CD4-positive, alpha-beta memory T cell (primary cell): ENCODE results near the gene FOXB2. TPM values are rescaled to one million over a fixed set of nuclear protein-coding genes. Genes with fewer than 3 reads are reported as not detected.

ENCODE experiments used
- CTCF ChIA-PET: fragments of 350-600 bp; sonication (Branson Sonifier 250); formaldehyde crosslinking; loops from one replicate; lab custom pipeline; 2021; ENCODE audit warnings: inconsistent platforms; ENCODE audit not compliant: partially characterized antibody; lab: Charles Lee
- POLR2A ChIA-PET: fragments of 350-600 bp; sonication (Branson Sonifier 250); formaldehyde crosslinking; loops from one replicate; lab custom pipeline; 2021; ENCODE audit not compliant: partially characterized antibody; lab: Charles Lee
- DNase-seq, 5 donors: peaks; one replicate each; pipeline versions ENCODE4 v3.0.0 to v3.0.0-alpha.2; 2020 to 2022; ENCODE audit warnings: mixed read lengths in 1 of 5
- H3K27ac ChIP-seq: one replicate; pipeline ENCODE4 v1.7.0; 2013; ENCODE audit warnings: low read depth, low read length
- H3K27me3 ChIP-seq: 2 replicates; pipeline ENCODE4 v1.7.0; 2013; ENCODE audit warnings: mild to moderate bottlenecking, low read length, moderate library complexity; ENCODE audit not compliant: insufficient read depth
- H3K36me3 ChIP-seq: 2 replicates; pipeline ENCODE4 v1.7.0; 2013; ENCODE audit warnings: mild to moderate bottlenecking, low read length, moderate library complexity; ENCODE audit not compliant: insufficient read depth
- H3K4me1 ChIP-seq: 2 replicates; pipeline ENCODE4 v1.7.0; 2013; ENCODE audit warnings: mild to moderate bottlenecking, low read length, moderate library complexity; ENCODE audit not compliant: insufficient read depth
- H3K4me3 ChIP-seq, 2 donors: one replicate each; pipeline ENCODE4 v1.7.0; 2013; ENCODE audit warnings: low read length in 2 of 2, mild to moderate bottlenecking in 1 of 2
- H3K9me3 ChIP-seq, 2 donors: one replicate each; pipeline ENCODE4 v1.7.0; 2013; ENCODE audit warnings: low read length in 2 of 2, control low read depth in 1 of 2; ENCODE audit not compliant: control insufficient read depth in 1 of 2
- H3K27ac Mint-ChIP-seq, 7 donors: one replicate each; pipeline ENCODE4 v1.8.0; 2020 to 2021; ENCODE audit warnings: mixed read lengths in 7 of 7, mild to moderate bottlenecking in 6 of 7, inconsistent platforms in 3 of 7, moderate library complexity in 3 of 7
- H3K27me3 Mint-ChIP-seq, 2 donors: one replicate each; pipeline ENCODE4 v1.8.0; 2020 to 2021; ENCODE audit warnings: mixed read lengths in 2 of 2
- H3K36me3 Mint-ChIP-seq, 2 donors: one replicate each; pipeline ENCODE4 v1.8.0; 2020 to 2021; ENCODE audit warnings: mixed read lengths in 2 of 2, inconsistent platforms in 1 of 2, mild to moderate bottlenecking in 1 of 2
- H3K4me1 Mint-ChIP-seq, 4 donors: one replicate each; pipeline ENCODE4 v1.8.0; 2020 to 2021; ENCODE audit warnings: mixed read lengths in 4 of 4, mild to moderate bottlenecking in 1 of 4
- H3K4me3 Mint-ChIP-seq, 8 donors: one replicate each; pipeline ENCODE4 v1.8.0; 2020 to 2021; ENCODE audit warnings: mixed read lengths in 8 of 8, mild to moderate bottlenecking in 7 of 8, moderate library complexity in 6 of 8, inconsistent platforms in 3 of 8
- H3K9me3 Mint-ChIP-seq, 8 donors: one replicate each; pipeline ENCODE4 v1.8.0; 2020 to 2021; ENCODE audit warnings: mixed read lengths in 8 of 8, mild to moderate bottlenecking in 5 of 8, inconsistent platforms in 3 of 8, moderate library complexity in 1 of 8
- intact Hi-C: fragments of 100-400 bp; cut with micrococcal nuclease; formaldehyde crosslinking; loops from one replicate; pipeline ENCODE4 v1.15.1; 2023
- polyA plus RNA-seq, 2 donors: library from polyadenylated mRNA; unstranded; fragments of 300-500 nt; fragmentation: Illumina TruSeq; gene quantifications; one replicate each; pipeline ENCODE4 v1.2.3, GENCODE V29; 2021
- total RNA-seq, 2 experiments: library from RNA; stranded (reverse); gene quantifications; one replicate each; pipeline ENCODE4 v1.2.3, GENCODE V29; 2021

Gene FOXB2
- total and polyA plus RNA-seq, 4 experiments from 2014 or later, result not detected

DNA sequence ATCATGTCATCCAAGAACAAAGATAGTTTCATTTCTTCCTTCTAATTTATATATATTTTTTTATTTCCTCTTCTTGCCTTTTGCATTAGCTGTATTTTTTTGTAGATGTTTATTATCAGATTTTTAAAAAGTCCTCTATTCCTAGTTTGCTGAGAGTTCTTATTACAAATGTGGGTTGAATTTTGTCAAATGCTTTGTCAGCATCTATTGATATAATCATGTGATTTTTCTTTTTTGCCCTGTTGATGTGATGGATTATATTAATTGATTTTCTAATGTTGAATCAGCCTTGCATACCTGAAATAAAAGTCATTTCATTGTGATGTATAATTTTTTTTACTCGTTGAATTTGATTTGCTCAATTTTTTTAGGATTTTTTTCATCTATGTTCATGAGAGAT, 46.9 kb downstream of the FOXB2 start:
- no peaks in the 10 kb centered on the region for H3K36me3 ChIP-seq
- Mint-ChIP-seq H3K27me3 (peaks cover 2 to 6% of the 10 kb centered on the region in 2 donors), H3K4me1 (no peaks in the 10 kb centered on the region), H3K4me3 (no peak overlapping the region), H3K9me3 (peaks cover 0 to 13% (median 6%) of the 10 kb centered on the region in 8 donors), H3K27ac (no peak overlapping the region), H3K36me3 (no peaks in the 10 kb centered on the region)
- no peaks in the 10 kb centered on the region for H3K4me1 ChIP-seq
- H3K4me3 ChIP-seq, result no peak overlapping the region
- H3K9me3 ChIP-seq, result no peaks in the 10 kb centered on the region
- ChIA-PET POLR2A (no interaction called here), CTCF (no interaction called here)
- no peak overlapping the region for H3K27ac ChIP-seq
- intact Hi-C loops, result no loop called here
- H3K27me3 ChIP-seq, result no peaks in the 10 kb centered on the region
- no peak for DNase-seq

Other genes with a start within 250 kb of the FOXB2 start
- under 1 TPM in 1 of 2 experiments, not detected in 1; 0.22 TPM for gene PRUNE2, start 113.5 kb upstream of the FOXB2 start, total RNA-seq
- under 1 TPM in 1 of 2 donors, not detected in 1; 0.42 TPM for gene PRUNE2, start 113.5 kb upstream of the FOXB2 start, polyA plus RNA-seq
- 10 to 100 TPM; 53.5 to 58.2 TPM for gene VPS13A, start 157.9 kb downstream of the FOXB2 start, total RNA-seq
- 1 to 10 TPM; 1.7 to 6.8 TPM for gene VPS13A, start 157.9 kb downstream of the FOXB2 start, polyA plus RNA-seq